ENCODE data around the gene ANKRD63. TPM values are rescaled to one million over a fixed set of nuclear protein-coding genes. Genes with fewer than 3 reads are reported as not detected.

ANKRD63 gene
- polyA plus RNA-seq, 1 experiment = not detected

DNA sequence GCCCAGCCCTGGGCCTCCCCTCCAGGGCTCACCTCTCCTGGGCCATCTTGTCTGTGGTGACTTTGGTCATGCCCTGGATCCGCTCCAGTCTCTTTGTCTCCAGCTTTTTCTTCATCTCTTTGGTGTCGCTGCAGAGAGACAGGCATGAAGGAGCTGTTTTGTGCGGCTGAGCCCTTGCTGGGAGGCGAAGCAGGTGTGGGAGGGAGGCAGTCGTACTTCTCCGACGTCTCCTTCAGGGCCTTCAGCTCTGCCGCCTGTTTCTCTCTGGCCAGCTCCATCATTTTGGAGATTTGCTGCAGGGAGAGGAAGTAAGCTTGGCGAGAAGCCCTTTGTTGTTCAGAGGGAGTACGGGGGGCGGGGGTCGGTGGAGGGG, 7.7 kb upstream of the ANKRD63 start:
- DNase-seq (ENCODE audit: low read depth) = no peak
- CTCF ChIA-PET = interaction anchor here (0.7 to 7.2 kb wide), 9 partner anchors 11 to 132 kb away, joined by 3 to 67 read pairs (median 11); partner anchors contain the start of gene PLCB2
- Histone ChIP-seq H3K27me3 (ENCODE audit: control insufficient read depth, insufficient read depth, low read length) (peaks cover 13% of the 10 kb centered on the region), H3K4me3 (ENCODE audit: low read depth, low read length) (no peak overlapping the region), H3K36me3 (ENCODE audit: control insufficient read depth, insufficient read depth, low read length) (no peaks in the 10 kb centered on the region)
- POLR2A ChIA-PET = no interaction called here
- TF ChIP-seq, protein P1, sequence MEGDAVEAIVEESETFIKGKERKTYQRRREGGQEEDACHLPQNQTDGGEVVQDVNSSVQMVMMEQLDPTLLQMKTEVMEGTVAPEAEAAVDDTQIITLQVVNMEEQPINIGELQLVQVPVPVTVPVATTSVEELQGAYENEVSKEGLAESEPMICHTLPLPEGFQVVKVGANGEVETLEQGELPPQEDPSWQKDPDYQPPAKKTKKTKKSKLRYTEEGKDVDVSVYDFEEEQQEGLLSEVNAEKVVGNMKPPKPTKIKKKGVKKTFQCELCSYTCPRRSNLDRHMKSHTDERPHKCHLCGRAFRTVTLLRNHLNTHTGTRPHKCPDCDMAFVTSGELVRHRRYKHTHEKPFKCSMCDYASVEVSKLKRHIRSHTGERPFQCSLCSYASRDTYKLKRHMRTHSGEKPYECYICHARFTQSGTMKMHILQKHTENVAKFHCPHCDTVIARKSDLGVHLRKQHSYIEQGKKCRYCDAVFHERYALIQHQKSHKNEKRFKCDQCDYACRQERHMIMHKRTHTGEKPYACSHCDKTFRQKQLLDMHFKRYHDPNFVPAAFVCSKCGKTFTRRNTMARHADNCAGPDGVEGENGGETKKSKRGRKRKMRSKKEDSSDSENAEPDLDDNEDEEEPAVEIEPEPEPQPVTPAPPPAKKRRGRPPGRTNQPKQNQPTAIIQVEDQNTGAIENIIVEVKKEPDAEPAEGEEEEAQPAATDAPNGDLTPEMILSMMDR (IDR thresholded peaks at IDR 0.05; ENCODE audit: insufficient read depth, low read depth, low read length) = no peak

DNA sequence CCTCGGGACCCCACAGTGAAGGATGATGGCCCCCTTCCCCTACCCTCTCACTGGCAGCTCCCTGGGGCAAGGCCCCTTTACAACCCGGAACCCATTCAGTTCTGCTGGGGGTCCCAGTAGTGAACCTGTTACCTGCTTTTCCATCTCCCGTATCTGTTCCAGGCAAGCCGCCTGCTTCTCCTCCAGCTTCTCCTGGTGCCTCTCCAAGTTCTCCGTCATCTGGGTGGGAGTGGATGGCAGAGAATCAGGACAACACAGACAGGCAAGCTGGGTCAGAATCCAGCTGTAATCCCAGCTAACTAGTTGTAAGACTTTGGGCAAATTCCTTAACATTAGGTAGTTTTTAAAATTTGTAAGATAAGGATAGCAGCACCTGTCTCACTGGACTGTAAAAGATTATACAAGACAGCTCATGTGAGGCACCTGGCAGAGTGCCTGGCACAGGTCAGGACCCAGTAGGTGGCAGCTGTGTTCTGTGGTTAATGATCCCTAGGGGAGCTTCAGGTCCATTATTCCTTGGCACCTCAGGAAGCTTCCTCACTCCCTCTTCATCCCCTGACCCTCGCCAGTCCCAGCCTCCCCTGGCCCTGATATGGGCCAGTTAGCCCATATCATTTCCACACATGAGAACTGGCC, 6.4 kb upstream of the ANKRD63 start:
- CTCF ChIA-PET = interaction anchor here (1.2 to 7.2 kb wide), 6 partner anchors 10 to 51 kb away, joined by 3 to 67 read pairs (median 8); partner anchors contain the start of gene CCDC9B
- TF ChIP-seq, protein P1 (IDR thresholded peaks at IDR 0.05; ENCODE audit: insufficient read depth, low read depth, low read length) = no peak
- no peak for DNase-seq (ENCODE audit: low read depth)
- POLR2A ChIA-PET = no interaction called here
- Histone ChIP-seq H3K36me3 (ENCODE audit: control insufficient read depth, insufficient read depth, low read length) (no peaks in the 10 kb centered on the region), H3K4me3 (ENCODE audit: low read depth, low read length) (no peak overlapping the region), H3K27me3 (ENCODE audit: control insufficient read depth, insufficient read depth, low read length) (peaks cover 12% of the 10 kb centered on the region)

DNA sequence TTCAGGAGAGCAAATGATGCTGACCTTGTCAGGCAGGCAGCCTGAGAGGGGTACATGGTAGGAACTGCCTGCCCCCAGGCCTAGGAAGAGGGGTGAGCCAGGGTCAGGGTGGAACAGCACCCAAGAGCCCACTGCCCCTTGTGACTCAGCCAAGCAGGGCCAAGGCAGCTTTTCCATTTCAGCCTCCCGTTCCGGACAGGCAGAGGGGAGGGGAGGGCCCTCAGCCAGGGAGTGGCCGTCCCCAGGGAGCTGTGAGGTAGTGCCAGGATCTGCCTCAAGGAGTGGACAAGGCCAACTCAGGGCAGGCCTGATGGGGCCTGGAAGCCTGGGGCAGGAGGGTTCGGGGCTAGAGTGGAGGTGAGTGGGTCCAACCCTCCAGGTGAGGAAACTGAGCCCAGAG, 5.1 kb upstream of the ANKRD63 start:
- Histone ChIP-seq H3K36me3 (ENCODE audit: control insufficient read depth, insufficient read depth, low read length) (no peaks in the 10 kb centered on the region), H3K27me3 (ENCODE audit: control insufficient read depth, insufficient read depth, low read length) (peaks cover 22% of the 10 kb centered on the region), H3K4me3 (ENCODE audit: low read depth, low read length) (no peak overlapping the region)
- TF ChIP-seq, protein P1 (IDR thresholded peaks at IDR 0.05; ENCODE audit: insufficient read depth, low read depth, low read length) = no peak
- CTCF ChIA-PET = interaction anchor here (1.0 to 7.2 kb wide), 7 partner anchors 9 to 51 kb away, joined by 3 to 67 read pairs (median 4); no protein-coding TSS in a partner anchor
- DNase-seq (ENCODE audit: low read depth) = no peak
- POLR2A ChIA-PET = no interaction called here

DNA sequence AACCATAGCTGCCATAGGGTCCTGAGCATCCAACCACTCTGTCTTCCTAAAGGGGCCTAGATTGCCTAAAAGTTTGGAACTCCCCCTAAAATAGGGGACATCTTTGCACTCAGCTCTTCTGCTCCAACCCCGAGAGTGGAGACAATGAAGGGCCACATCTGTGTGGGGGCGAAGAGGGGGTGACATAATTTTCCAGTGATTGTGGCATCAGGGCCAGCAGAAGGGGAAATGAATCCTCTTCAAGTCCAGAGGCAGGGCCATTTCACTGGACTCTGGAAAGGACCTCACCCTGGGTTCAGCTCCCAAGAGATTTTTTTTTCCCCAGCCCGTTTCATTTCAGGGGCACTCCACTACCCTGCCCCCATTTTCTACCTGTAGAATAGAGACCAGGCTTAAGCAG, 4.6 kb upstream of the ANKRD63 start:
- Histone ChIP-seq H3K4me3 (ENCODE audit: low read depth, low read length) (no peak overlapping the region), H3K36me3 (ENCODE audit: control insufficient read depth, insufficient read depth, low read length) (no peaks in the 10 kb centered on the region), H3K27me3 (ENCODE audit: control insufficient read depth, insufficient read depth, low read length) (peaks cover 23% of the 10 kb centered on the region)
- ChIA-PET CTCF (interaction anchor here (0.6 to 7.2 kb wide), 9 partner anchors 8 to 219 kb away, joined by 3 to 67 read pairs (median 3); no protein-coding TSS in a partner anchor), POLR2A (no interaction called here)
- no peak for DNase-seq (ENCODE audit: low read depth)
- TF ChIP-seq, protein P1 (IDR thresholded peaks at IDR 0.05; ENCODE audit: insufficient read depth, low read depth, low read length) = no peak

DNA sequence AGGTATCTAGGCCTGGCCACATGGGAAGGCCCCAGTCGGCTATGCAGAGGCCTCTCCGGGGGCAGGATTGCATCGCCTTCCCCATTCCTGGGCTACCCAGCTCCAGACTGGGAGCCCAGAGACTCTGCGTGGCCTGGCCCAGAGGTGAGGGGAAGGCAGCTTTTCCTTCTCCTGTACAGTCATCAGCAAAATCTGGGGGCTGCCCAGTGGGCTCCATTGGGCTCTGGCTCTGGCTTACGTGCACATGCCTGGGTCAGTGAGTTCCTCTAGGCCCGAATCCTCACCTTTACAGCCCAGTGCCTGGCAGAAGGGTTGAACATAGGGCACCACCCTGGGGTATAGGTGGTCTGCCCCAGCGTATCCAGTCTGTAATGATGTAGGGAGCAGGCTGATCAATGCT, 3.9 kb upstream of the ANKRD63 start:
- ChIA-PET CTCF (interaction anchor here (0.6 to 7.2 kb wide), 8 partner anchors 8 to 220 kb away, joined by 3 to 67 read pairs (median 4); no protein-coding TSS in a partner anchor), POLR2A (no interaction called here)
- H3K27me3 ChIP-seq (ENCODE audit: control insufficient read depth, insufficient read depth, low read length) = peaks cover 22% of the 10 kb centered on the region

More for the DNA sequence above, 3.9 kb upstream of the ANKRD63 start:
- no peak overlapping the region for H3K4me3 ChIP-seq (ENCODE audit: low read depth, low read length)
- TF ChIP-seq, protein P1 (IDR thresholded peaks at IDR 0.05; ENCODE audit: insufficient read depth, low read depth, low read length) = no peak
- H3K36me3 ChIP-seq (ENCODE audit: control insufficient read depth, insufficient read depth, low read length) = no peaks in the 10 kb centered on the region
- DNase-seq (ENCODE audit: low read depth) = no peak
